Measurements from ENCODE around the gene CELSR1.

DNA sequence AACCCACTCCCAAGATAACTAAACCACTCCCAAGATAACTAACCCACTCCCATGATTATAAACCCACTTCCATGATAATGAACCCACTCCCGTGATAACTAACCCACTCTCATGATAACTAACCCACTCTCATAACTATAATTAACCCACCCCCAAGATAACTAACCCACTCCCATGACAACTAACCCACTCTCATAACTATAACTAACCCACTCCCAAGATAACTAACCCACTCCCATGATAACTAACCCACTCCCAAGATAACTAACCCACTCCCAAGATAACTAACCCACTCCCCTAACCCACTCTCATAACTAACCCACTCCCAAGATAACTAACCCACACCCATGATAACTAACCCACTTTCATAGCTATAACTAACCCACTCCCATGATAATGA lies 30.1 kb upstream of the CELSR1 start:
- TF ChIP-seq, protein P1, sequence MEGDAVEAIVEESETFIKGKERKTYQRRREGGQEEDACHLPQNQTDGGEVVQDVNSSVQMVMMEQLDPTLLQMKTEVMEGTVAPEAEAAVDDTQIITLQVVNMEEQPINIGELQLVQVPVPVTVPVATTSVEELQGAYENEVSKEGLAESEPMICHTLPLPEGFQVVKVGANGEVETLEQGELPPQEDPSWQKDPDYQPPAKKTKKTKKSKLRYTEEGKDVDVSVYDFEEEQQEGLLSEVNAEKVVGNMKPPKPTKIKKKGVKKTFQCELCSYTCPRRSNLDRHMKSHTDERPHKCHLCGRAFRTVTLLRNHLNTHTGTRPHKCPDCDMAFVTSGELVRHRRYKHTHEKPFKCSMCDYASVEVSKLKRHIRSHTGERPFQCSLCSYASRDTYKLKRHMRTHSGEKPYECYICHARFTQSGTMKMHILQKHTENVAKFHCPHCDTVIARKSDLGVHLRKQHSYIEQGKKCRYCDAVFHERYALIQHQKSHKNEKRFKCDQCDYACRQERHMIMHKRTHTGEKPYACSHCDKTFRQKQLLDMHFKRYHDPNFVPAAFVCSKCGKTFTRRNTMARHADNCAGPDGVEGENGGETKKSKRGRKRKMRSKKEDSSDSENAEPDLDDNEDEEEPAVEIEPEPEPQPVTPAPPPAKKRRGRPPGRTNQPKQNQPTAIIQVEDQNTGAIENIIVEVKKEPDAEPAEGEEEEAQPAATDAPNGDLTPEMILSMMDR (IDR thresholded peaks at IDR 0.05): no peak
- TF ChIP-seq ZFX (IDR thresholded peaks at IDR 0.05; ENCODE audit: borderline replicate concordance): no peak

Measured in 22Rv1 (cell line).